Loucy (cell line): ENCODE data around the gene ZNF624.

Experiments used
- H2AFZ ChIP-seq: fragments of 200-600 bp; sonication (generic); 2 replicates; pipeline ENCODE4 v1.6.0; 2016; ENCODE audit warnings: antibody characterized with exemption, mild to moderate bottlenecking, low read length, moderate library complexity
- H3F3A ChIP-seq: fragments of 200-600 bp; 2 replicates; pipeline ENCODE4 v1.6.0; 2016; ENCODE audit warnings: antibody characterized with exemption, low read depth, mild to moderate bottlenecking
- H3K27me3 ChIP-seq: fragments of 200-600 bp; sonication (generic); 2 replicates; pipeline ENCODE4 v1.6.1; 2014; ENCODE audit warnings: low read length, mild to moderate bottlenecking; ENCODE audit not compliant: insufficient read depth, poor library complexity, severe bottlenecking
- H3K36me3 ChIP-seq: fragments of 200-600 bp; sonication (generic); 2 replicates; pipeline ENCODE4 v1.6.1; 2016; ENCODE audit warnings: low read length; ENCODE audit not compliant: insufficient read depth
- H3K4me1 ChIP-seq: fragments of 200-600 bp; sonication (generic); 2 replicates; pipeline ENCODE4 v1.5.1; 2014; ENCODE audit warnings: low read length, mild to moderate bottlenecking; ENCODE audit not compliant: insufficient read depth, poor library complexity, severe bottlenecking
- H3K4me2 ChIP-seq: fragments of 200-600 bp; sonication (generic); 2 replicates; pipeline ENCODE4 v1.6.0; 2014; ENCODE audit warnings: antibody characterized with exemption, low read length, low read depth, mild to moderate bottlenecking; ENCODE audit not compliant: poor library complexity, severe bottlenecking
- H3K4me3 ChIP-seq: fragments of 200-600 bp; sonication (generic); 2 replicates; pipeline ENCODE4 v1.5.1; 2014; ENCODE audit warnings: low read length, mild to moderate bottlenecking, mixed read lengths; ENCODE audit not compliant: poor library complexity, severe bottlenecking
- H3K79me2 ChIP-seq: fragments of 200-600 bp; sonication (generic); 2 replicates; pipeline ENCODE4 v1.6.1; 2014; ENCODE audit warnings: low read length; ENCODE audit not compliant: insufficient read depth
- H3K9ac ChIP-seq: fragments of 200-600 bp; sonication (generic); 2 replicates; pipeline ENCODE4 v1.6.0; 2014; ENCODE audit warnings: mild to moderate bottlenecking, low read depth, low read length, moderate library complexity; ENCODE audit not compliant: poor library complexity, severe bottlenecking
- H3K9me2 ChIP-seq: fragments of 200-600 bp; sonication (generic); replicated peaks from 2 replicates; pipeline ENCODE4 v1.6.1; 2016; ENCODE audit warnings: low read depth, low read length, mixed read lengths
- H3K9me3 ChIP-seq: fragments of 200-600 bp; sonication (generic); 2 replicates; pipeline ENCODE4 v1.6.1; 2014; ENCODE audit warnings: mild to moderate bottlenecking, antibody characterized with exemption, low read length, low read depth; ENCODE audit not compliant: insufficient read depth
- H4K20me1 ChIP-seq: fragments of 200-600 bp; sonication (generic); 2 replicates; pipeline ENCODE4 v1.6.0; 2014; ENCODE audit warnings: antibody characterized with exemption, low read length, mild to moderate bottlenecking; ENCODE audit not compliant: insufficient read depth, poor library complexity, severe bottlenecking
- CTCF ChIP-seq: fragments of 200-600 bp; sonication (generic); conservative IDR thresholded peaks from 2 replicates; pipeline ENCODE4 v1.5.1; 2014; ENCODE audit warnings: mild to moderate bottlenecking, antibody characterized with exemption, low read length
- EZH2phosphoT487 ChIP-seq: fragments of 200-600 bp; IDR thresholded peaks from 2 replicates; pipeline ENCODE4 v1.6.1; 2018; ENCODE audit warnings: antibody characterized with exemption, mild to moderate bottlenecking, moderate library complexity, borderline replicate concordance

The ZNF624 gene

GRCh38 chr17:16662936-16663335, 9.3 kb upstream of the ZNF624 start:
- Histone ChIP-seq H3K27me3 (no peaks in the 10 kb centered on the region), H3K9me2 (no peaks in the 10 kb centered on the region), H3K4me3 (no peak overlapping the region), H3K79me2 (no peaks in the 10 kb centered on the region), H3K4me2 (no peak overlapping the region), H3K9ac (no peak overlapping the region), H3K9me3 (no peaks in the 10 kb centered on the region), H3K36me3 (no peaks in the 10 kb centered on the region), H2AFZ (no peak overlapping the region), H4K20me1 (no peaks in the 10 kb centered on the region), H3F3A (no peaks in the 10 kb centered on the region), H3K4me1 (no peaks in the 10 kb centered on the region)
- no peak for TF ChIP-seq EZH2phosphoT487
- TF ChIP-seq CTCF, result no peak

- Histone ChIP-seq H3K9me2 (no peaks in the 10 kb centered on the region), H3K9me3 (no peaks in the 10 kb centered on the region), H3K4me2 (no peak overlapping the region), H4K20me1 (no peaks in the 10 kb centered on the region), H3K27me3 (no peaks in the 10 kb centered on the region), H3K36me3 (no peaks in the 10 kb centered on the region), H3K4me3 (no peak overlapping the region), H3K4me1 (no peaks in the 10 kb centered on the region), H3K9ac (no peak overlapping the region), H2AFZ (no peak overlapping the region), H3K79me2 (no peaks in the 10 kb centered on the region), H3F3A (no peaks in the 10 kb centered on the region)
- TF ChIP-seq EZH2phosphoT487 (no peak), CTCF (no peak)
These were observed 7.6 kb upstream of the ZNF624 start for GRCh38 chr17:16661217-16661616.

GRCh38 chr17:16652847-16653366, 743 bp downstream of the ZNF624 start:
- Histone ChIP-seq H3K36me3 (no peaks in the 10 kb centered on the region), H3K9me3 (no peaks in the 10 kb centered on the region), H4K20me1 (no peaks in the 10 kb centered on the region), H3K79me2 (peaks cover 8% of the 10 kb centered on the region; the same call in 1 of the 2 replicates), H3K4me3 (peak overlapping the region; percentile 92), H3K4me2 (peak overlapping the region; percentile 76), H3K4me1 (peaks cover 15% of the 10 kb centered on the region), H3K9me2 (no peaks in the 10 kb centered on the region), H3F3A (no peaks in the 10 kb centered on the region), H3K27me3 (no peaks in the 10 kb centered on the region), H3K9ac (peak overlapping the region; percentile 92), H2AFZ (peak overlapping the region; percentile 83)
- TF ChIP-seq CTCF (no peak), EZH2phosphoT487 (no peak)
